HG02840 (cell line): ENCODE results near the gene CCR5.
A peak's percentile ranks its signal among the peaks of the same experiment; 100 is the strongest.

Experiments used
- ATAC-seq: cut with Tn5 transposase; IDR thresholded peaks from one replicate; pipeline ENCODE4 v1.9.1; 2021; ENCODE audit warnings: mild to moderate bottlenecking, moderate library complexity, moderate number of reproducible peaks; ENCODE audit not compliant: unreplicated experiment, low FRiP score

Gene CCR5

DNA sequence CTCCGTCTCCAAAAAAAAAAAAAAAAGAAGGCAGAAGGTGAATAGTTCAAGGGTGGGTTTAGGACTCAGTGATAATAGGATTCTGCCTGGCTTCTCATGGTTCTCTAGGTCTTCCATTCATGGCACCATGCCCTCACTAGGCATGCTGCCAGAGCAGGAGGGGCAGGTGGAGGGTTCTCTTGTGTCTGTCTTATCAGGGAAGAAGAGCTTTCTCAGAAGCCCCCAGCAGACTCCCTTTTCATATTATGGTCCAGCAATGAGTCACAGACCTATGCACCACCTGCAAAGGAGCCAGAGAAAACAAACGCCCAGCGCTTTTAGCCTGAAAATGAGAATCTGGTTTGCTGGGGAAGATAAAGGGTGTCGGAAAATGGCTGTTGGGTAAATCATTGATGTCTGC is 13.8 kb upstream of the CCR5 start:
- ATAC-seq, result no peak

- no peak for ATAC-seq
Measured at GRCh38 chr3:46358466-46358865, 12.3 kb upstream of the CCR5 start.

DNA sequence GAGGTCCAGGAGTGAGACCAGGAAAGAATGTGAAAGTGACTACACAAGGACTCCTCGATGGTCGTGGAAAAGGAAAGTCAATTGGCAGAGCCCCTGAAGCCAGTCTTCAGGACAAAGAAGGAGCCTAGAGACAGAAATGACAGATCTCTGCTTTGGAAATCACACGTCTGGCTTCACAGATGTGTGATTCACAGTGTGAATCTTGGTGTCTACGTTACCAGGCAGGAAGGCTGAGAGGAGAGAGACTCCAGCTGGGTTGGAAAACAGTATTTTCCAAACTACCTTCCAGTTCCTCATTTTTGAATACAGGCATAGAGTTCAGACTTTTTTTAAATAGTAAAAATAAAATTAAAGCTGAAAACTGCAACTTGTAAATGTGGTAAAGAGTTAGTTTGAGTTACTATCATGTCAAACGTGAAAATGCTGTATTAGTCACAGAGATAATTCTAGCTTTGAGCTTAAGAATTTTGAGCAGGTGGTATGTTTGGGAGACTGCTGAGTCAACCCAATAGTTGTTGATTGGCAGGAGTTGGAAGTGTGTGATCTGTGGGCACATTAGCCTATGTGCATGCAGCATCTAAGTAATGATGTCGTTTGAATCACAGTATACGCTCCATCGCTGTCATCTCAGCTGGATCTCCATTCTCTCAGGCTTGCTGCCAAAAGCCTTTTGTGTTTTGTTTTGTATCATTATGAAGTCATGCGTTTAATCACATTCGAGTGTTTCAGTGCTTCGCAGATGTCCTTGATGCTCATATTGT is 10.8 kb upstream of the CCR5 start:
- no peak for ATAC-seq

DNA sequence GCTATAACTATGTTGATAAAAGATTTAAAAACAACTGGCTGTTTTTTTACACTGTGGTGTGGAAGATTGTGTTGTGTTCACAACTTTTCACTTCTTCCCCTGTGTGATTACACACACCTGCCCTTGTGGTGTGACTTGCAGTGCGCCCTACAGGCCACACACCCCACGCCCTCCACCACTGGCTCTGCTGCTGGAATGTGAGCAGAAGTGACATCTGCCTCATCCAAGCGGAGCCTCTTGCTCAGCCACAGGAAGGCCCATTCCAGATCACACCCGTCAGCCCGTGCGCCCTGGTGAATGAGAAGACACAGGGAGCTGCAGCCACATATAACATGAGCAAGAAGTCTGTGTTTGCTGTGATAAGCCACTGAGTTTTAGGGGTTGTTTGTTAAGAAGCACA is 9.8 kb upstream of the CCR5 start:
- no peak for ATAC-seq

GRCh38 chr3:46361408-46362283 is 9.1 kb upstream of the CCR5 start:
- no peak for ATAC-seq

GRCh38 chr3:46365041-46365440 is 5.7 kb upstream of the CCR5 start:
- no peak for ATAC-seq

DNA sequence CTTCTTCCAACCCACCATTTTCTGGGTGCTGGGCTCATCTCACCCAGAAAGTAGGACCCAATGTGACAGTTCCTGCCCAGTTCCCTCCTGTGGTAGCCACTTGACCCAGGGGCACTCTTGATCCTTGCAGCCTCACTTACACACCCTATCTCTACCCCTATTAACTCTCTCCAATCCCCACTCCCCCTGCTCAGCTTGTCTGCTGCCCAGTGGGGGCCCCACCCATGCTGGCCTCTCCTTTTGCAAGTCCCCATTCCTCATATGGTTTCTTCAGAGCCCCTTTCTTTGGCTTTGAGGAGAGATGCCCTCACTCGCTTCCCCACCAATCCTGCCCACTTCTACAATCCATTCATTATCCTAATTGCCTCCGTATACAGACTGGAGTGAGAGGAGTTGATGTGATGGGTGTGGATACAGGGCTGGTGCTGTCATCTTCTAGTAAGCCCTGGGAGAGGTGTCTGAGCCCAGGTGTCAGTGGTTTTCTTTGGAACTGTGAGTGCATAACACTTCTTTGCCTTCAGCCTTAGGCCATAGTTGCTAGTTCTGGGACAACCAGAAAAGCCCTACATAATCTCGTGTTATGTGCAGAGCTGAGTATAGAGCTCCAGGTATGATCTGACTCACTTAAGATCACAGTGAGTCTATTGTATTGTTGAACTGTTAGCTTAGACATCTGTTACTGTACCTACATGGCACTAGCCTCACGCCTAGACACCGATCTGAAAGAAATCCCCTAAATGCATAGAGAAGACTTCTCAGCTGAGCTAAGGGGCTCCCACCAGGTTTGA is 4.8 kb upstream of the CCR5 start:
- no peak for ATAC-seq

DNA sequence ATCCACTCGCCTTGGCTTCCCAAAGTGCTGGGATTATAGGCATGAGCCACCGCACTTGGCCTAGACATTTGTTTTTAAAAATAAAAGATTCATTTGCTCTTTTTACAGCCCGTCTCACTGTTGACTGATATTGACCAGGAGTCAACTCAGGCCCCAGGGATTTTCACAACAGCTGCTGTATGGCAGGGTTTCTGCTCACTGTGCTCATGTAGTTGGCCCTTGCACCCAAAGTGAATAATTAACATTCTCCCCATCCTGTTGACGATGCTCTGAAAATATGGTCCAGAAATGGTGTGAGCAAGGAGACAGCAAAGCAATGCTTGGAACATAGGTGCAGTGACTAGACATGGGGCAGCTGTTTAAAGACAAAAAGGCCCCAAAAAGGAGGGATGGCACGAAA is 2.9 kb upstream of the CCR5 start:
- ATAC-seq, result no peak

DNA sequence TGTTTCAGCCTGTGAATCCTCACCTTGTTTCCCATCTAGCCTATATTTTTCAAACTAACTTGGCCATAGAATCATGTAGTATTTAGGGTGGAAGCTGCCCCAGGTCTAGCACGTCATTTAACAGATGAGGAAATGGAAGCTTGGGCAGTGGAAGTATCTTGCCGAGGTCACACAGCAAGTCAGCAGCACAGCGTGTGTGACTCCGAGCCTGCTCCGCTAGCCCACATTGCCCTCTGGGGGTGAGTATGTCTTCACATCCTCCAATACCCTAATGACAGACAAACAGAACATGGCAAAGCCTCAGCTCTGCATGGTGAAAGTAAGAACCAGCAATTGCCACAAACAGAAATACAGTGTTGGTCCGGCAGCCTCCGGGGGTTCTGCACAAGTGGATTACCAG is 2.2 kb upstream of the CCR5 start:
- ATAC-seq, result peak; percentile 50

DNA sequence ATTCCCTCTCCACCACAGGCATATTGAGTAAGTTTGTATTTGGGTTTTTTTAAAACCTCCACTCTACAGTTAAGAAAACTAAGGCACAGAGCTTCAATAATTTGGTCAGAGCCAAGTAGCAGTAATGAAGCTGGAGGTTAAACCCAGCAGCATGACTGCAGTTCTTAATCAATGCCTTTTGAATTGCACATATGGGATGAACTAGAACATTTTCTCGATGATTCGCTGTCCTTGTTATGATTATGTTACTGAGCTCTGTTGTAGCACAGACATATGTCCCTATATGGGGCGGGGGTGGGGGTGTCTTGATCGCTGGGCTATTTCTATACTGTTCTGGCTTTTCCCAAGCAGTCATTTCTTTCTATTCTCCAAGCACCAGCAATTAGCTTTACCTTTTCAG is 1.6 kb upstream of the CCR5 start:
- no peak for ATAC-seq

GRCh38 chr3:46369675-46370132 is 1.0 kb upstream of the CCR5 start:
- ATAC-seq, result no peak

DNA sequence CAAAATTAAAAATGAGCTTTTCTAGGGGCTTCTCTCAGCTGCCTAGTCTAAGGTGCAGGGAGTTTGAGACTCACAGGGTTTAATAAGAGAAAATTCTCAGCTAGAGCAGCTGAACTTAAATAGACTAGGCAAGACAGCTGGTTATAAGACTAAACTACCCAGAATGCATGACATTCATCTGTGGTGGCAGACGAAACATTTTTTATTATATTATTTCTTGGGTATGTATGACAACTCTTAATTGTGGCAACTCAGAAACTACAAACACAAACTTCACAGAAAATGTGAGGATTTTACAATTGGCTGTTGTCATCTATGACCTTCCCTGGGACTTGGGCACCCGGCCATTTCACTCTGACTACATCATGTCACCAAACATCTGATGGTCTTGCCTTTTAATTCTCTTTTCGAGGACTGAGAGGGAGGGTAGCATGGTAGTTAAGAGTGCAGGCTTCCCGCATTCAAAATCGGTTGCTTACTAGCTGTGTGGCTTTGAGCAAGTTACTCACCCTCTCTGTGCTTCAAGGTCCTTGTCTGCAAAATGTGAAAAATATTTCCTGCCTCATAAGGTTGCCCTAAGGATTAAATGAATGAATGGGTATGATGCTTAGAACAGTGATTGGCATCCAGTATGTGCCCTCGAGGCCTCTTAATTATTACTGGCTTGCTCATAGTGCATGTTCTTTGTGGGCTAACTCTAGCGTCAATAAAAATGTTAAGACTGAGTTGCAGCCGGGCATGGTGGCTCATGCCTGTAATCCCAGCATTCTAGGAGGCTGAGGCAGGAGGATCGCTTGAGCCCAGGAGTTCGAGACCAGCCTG is 984 bp downstream of the CCR5 start:
- ATAC-seq, result no peak

- no peak for ATAC-seq
Measured at GRCh38 chr3:46372492-46373359, 2.0 kb downstream of the CCR5 start.

DNA sequence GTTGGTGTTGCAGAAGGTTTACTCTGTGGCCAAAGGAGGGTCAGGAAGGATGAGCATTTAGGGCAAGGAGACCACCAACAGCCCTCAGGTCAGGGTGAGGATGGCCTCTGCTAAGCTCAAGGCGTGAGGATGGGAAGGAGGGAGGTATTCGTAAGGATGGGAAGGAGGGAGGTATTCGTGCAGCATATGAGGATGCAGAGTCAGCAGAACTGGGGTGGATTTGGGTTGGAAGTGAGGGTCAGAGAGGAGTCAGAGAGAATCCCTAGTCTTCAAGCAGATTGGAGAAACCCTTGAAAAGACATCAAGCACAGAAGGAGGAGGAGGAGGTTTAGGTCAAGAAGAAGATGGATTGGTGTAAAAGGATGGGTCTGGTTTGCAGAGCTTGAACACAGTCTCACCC is 4.0 kb downstream of the CCR5 start:
- ATAC-seq, result no peak

- no peak for ATAC-seq
Measured at GRCh38 chr3:46375218-46375617, 4.5 kb downstream of the CCR5 start.

DNA sequence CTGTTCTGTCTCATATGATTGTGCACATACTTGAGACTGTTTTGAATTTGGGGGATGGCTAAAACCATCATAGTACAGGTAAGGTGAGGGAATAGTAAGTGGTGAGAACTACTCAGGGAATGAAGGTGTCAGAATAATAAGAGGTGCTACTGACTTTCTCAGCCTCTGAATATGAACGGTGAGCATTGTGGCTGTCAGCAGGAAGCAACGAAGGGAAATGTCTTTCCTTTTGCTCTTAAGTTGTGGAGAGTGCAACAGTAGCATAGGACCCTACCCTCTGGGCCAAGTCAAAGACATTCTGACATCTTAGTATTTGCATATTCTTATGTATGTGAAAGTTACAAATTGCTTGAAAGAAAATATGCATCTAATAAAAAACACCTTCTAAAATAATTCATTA is 5.1 kb downstream of the CCR5 start:
- no peak for ATAC-seq

- ATAC-seq, result no peak
Measured at GRCh38 chr3:46378426-46378942, 7.7 kb downstream of the CCR5 start.

DNA sequence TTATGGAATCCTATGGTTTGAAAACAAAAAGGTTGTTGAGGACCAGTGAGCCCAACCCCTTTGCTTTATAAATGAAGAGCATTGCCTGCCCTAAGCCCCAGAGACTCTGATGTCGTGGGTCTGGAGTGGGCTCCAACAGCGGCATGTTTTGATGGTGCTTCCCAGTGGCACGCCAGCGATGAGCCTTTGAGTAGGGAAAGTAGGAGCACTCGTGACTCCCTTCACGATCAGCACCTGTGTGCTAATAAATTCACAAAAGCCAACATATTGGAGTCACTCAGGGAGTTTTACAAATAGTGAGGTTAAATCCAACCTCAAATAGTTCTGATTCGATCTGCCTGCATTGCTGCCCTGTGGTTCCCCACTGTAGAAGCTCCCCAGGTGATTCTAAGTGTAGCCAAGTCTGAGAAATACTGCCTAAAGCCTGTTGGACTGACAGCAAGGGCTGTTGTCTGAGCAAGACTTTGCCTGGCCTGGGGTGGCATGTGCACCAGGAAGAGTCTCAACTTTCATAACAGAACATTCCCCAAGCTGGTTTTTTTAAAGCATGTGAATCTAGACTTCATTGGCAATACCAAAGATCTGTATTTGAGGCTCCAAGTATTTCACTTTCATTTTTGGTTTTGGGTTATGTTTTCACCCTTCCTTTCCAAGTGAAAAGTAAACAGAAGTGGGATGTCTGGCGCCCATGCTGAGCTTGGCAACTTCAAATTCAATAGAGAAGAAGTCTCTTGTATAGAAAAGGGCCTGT is 9.9 kb downstream of the CCR5 start:
- no peak for ATAC-seq
